ENCODE data around the gene GRK7.

Gene GRK7, protein sequence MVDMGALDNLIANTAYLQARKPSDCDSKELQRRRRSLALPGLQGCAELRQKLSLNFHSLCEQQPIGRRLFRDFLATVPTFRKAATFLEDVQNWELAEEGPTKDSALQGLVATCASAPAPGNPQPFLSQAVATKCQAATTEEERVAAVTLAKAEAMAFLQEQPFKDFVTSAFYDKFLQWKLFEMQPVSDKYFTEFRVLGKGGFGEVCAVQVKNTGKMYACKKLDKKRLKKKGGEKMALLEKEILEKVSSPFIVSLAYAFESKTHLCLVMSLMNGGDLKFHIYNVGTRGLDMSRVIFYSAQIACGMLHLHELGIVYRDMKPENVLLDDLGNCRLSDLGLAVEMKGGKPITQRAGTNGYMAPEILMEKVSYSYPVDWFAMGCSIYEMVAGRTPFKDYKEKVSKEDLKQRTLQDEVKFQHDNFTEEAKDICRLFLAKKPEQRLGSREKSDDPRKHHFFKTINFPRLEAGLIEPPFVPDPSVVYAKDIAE (N-terminal part only)

GRCh38 chr3:141763088-141763750 lies at the start of gene GRK7:
Gene GRK7, plus strand, starts transcription at chr3:141763408. Its CDS starts 14,877 bp downstream, at chr3:141778285.
- no peak for DNase-seq (ENCODE audit: low spot score)

GRCh38 chr3:141714671-141715070 lies 48.5 kb upstream of the GRK7 start:
- no peak for DNase-seq (ENCODE audit: low spot score)

DNA sequence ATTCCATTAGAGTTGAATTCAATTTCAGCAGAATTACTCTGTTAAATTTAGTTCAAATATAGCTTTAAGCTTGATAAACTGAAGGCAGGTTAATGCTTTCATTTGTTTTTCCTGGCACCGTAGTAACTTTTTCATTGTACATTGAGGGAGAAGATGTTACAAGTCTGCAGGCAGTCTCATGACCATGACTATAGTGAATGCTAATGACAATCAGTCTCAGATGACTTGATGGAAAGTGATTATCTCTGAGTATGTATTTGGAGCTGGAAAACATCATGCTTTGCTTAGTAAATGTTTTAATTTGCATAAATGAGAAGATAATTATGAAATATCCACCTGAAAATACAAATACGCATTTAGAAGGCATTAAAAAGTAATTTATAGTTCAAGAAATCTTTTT lies 41.1 kb upstream of the GRK7 start:
- DNase-seq (ENCODE audit: low spot score): no peak

GRCh38 chr3:141722648-141723047 lies 40.6 kb upstream of the GRK7 start:
- no peak for DNase-seq (ENCODE audit: low spot score)

GRCh38 chr3:141723255-141723654 lies 40.0 kb upstream of the GRK7 start:
- no peak for DNase-seq (ENCODE audit: low spot score)

DNA sequence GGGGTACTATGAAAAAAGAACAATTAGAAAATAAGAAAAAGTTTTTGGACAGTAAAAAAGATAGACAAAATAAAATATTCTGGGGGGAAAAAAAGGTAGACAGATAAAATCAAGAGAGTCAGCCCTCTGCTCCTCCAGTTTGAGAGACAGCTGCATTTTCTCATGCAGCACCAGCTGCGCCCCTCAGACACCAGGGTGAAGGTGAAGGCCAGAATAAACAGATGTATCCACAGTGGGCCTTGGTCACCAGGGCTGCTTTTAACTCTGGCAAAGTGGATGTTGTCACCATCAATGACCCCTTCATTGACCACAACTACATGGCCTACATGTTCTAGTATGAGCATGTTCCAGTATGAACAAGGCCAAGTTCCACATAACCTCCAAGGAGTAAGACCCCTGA lies 39.0 kb upstream of the GRK7 start:
- no peak for DNase-seq (ENCODE audit: low spot score)

GRCh38 chr3:141725036-141725435 lies 38.2 kb upstream of the GRK7 start:
- DNase-seq (ENCODE audit: low spot score): no peak

- DNase-seq (ENCODE audit: low spot score): no peak
Observed at GRCh38 chr3:141726483-141726882, 36.7 kb upstream of the GRK7 start.

GRCh38 chr3:141728355-141728892 lies 34.8 kb upstream of the GRK7 start:
- DNase-seq (ENCODE audit: low spot score): no peak

- no peak for DNase-seq (ENCODE audit: low spot score)
Observed at GRCh38 chr3:141729240-141729639, 34.0 kb upstream of the GRK7 start.

GRCh38 chr3:141735176-141735575 lies 28.0 kb upstream of the GRK7 start:
- no peak for DNase-seq (ENCODE audit: low spot score)

GRCh38 chr3:141735770-141736465 lies 27.3 kb upstream of the GRK7 start:
- DNase-seq (ENCODE audit: low spot score): no peak

GRCh38 chr3:141737093-141737492 lies 26.1 kb upstream of the GRK7 start:
- no peak for DNase-seq (ENCODE audit: low spot score)

DNA sequence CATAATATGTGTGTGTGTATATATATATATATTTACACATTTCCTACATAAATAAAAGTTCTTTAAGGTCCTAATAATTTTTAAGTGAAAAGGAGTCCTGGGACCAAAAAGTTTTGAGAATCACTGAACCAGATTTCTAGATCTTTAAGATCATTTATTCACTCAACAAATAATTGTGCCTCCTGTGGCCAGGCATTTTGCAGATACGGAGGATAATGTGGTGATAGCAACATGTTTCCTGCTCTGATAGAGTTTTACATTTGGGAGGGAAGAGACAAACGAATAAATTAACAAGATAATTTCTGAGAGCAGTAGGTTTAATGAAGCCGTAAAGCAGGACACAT lies 25.6 kb upstream of the GRK7 start:
- DNase-seq (ENCODE audit: low spot score): no peak

DNA sequence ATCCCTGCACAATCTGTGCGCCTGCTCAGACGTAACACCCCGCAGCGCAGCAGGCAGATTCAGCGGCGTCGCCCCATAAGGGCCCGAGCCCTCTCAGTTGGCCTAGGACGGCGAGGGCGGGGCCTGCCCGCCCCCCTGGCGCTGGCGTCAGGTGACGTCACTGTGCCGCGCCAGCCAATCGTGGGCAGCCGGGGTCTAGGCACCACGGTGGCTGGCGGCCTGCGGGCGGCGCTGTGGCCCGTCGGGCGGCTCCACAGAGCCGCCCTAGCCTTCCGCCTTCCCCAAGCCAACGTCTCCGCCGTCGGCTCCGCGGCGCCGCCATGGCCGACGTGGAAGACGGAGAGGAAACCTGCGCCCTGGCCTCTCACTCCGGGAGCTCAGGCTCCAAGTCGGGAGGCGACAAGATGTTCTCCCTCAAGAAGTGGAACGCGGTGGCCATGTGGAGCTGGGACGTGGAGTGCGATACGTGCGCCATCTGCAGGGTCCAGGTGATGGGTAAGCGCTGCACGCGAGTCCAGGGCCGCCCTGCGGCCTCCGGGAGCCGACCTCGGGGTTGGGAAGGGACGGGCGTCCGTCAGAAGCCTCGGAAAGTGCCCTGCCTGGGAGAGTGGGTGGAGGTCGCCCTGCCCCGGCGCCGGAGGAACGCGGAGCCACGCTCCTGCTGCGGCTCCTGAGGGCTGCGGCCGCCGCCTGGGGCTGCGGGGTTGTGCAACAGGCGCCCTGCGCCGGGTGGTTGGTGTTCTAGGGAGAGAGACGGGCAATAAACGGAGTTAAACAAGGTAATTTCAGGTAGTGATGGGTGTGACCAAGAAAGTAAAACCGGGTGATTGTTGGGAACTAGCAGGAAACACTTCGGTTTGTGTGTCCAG lies 25.0 kb upstream of the GRK7 start, which contains the start of gene RNF7:
Gene RNF7 (plus strand): TSS at position 277 of the 869 bp plus-strand sequence. CDS start 44 bp downstream, at position 321.
- peak; percentile 97 for DNase-seq (ENCODE audit: low spot score)

GRCh38 chr3:141738891-141739363 lies 24.3 kb upstream of the GRK7 start:
- peak; percentile 45 for DNase-seq (ENCODE audit: low spot score)

GRCh38 chr3:141739731-141740130 lies 23.5 kb upstream of the GRK7 start:
- no peak for DNase-seq (ENCODE audit: low spot score)

- DNase-seq (ENCODE audit: low spot score): no peak
Observed at GRCh38 chr3:141740349-141740748, 22.9 kb upstream of the GRK7 start.

GRCh38 chr3:141743305-141743704 lies 19.9 kb upstream of the GRK7 start:
- no peak for DNase-seq (ENCODE audit: low spot score)

DNA sequence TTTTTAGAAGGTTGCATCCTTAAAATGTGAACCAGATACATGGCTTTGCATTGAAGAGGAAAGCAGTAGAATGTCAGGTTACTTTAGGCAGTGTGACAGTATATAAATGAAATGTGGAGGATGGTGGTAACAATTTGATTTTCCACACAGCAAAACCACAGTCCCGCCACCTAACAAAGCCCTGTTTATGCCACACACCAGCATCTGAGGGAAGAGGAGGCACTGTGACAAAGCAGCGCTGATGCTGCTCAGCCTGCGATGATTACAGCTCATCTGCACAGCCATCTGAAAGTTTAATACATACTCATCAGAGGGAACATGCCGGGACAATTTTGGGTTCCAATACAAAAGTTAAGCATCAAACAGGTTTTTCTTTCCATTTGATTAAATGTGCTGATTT lies 16.2 kb upstream of the GRK7 start:
- no peak for DNase-seq (ENCODE audit: low spot score)

DNA sequence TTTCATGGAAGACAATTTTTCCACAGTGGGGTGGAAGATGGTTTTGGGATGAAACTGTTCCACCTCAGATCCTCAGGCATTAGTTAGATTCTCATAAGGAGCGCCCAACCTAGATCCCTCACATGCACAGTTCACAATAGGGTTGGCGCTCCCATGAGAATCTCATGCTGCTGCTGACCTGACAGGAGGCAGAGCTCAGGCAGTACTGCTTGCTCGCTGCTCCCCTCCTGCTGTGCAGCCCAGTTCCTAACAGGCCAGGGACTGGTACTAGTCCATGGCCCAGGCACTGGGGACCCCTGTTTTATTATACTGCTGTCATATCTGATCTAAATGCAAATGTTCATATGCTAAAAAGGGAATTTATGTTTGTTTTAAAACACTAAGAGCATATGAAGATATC lies 9.8 kb upstream of the GRK7 start:
- DNase-seq (ENCODE audit: low spot score): no peak
